GM13976 (cell line): Measurements from ENCODE around the gene FLNB.
A peak's percentile ranks its signal among the peaks of the same experiment; 100 is the strongest.

Source experiments
- DNase-seq: peaks from one replicate; pipeline ENCODE4 v3.0.0; 2012; ENCODE audit warnings: low spot score
- in situ Hi-C: fragments of 300-500 bp; cut with MboI; formaldehyde crosslinking; loops from one replicate; pipeline ENCODE4 v1.12.0; 2022; ENCODE audit warnings: low sequenced_read_pairs, mixed read lengths, inconsistent platforms; ENCODE audit not compliant: unreplicated experiment
- TF ChIP-seq, protein P1 (sequence below): IDR thresholded peaks from 2 replicates; pipeline ENCODE4 v1.5.1; 2012; ENCODE audit warnings: borderline replicate concordance, mild to moderate bottlenecking; ENCODE audit not compliant: insufficient read depth; ENCODE audit errors: extremely low read depth, missing control alignments, control extremely low read depth

FLNB gene

DNA sequence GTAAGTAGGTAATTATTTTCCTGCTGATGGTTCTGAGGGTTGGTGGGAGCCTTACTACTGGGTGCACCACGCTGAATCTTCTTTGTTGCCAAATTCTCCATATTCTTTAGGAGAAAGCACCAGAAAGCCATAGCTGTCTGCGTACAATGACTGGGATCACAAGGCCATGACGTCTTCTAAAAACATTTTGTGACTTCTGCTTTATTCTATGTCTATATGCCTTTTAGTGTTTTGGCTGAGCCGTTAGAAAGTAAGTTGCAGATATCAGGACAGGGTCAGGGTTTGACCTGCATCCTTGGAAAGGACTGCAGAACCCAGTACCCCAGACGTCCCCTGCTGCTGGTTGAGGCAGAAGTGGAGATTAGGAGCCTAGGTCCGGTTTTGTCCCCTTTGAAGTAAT lies 107.0 kb downstream of the FLNB start:
- in situ Hi-C loops = no loop called here
- TF ChIP-seq, protein P1, sequence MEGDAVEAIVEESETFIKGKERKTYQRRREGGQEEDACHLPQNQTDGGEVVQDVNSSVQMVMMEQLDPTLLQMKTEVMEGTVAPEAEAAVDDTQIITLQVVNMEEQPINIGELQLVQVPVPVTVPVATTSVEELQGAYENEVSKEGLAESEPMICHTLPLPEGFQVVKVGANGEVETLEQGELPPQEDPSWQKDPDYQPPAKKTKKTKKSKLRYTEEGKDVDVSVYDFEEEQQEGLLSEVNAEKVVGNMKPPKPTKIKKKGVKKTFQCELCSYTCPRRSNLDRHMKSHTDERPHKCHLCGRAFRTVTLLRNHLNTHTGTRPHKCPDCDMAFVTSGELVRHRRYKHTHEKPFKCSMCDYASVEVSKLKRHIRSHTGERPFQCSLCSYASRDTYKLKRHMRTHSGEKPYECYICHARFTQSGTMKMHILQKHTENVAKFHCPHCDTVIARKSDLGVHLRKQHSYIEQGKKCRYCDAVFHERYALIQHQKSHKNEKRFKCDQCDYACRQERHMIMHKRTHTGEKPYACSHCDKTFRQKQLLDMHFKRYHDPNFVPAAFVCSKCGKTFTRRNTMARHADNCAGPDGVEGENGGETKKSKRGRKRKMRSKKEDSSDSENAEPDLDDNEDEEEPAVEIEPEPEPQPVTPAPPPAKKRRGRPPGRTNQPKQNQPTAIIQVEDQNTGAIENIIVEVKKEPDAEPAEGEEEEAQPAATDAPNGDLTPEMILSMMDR = no peak
- no peak for DNase-seq

DNA sequence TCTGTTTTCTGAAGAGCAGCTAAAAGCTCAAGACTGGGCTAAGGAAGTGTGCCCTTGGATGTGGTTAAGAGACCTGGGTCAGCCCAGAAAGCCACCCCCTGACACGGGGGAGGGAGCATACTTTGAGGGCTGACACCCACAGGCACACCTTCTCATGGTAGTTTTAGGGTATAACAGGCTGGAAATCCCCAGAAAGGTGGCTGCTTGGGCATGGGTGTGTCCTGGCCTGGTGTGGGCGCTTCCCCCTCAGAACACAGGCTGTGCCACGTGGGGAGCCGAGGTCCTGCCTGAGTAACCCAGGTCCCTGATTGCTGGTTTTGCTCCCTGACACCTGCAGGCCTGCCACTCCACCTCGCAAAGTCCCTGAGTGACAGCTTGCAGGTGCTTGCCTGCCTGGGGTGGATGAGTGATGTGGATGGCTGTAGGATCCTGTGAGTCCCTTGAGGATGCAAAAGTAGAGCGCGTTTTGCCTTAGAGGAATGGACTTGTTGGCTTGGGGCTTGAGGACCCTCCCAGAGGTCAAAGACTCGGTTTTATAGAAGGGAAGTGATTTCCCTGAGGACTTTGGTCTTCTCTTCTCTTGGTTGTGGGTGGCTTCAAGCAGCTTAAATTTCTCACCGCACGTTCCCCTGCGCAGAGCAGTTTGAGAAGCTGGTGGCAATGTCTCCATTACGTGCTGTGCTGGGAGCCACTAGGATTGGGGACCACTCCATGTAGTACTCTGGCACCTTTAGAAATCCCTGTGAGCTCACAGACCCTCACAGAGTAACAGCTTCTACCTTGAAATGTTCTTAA lies 108.1 kb downstream of the FLNB start:
- peak; percentile 66 for DNase-seq
- in situ Hi-C loops = no loop called here
- TF ChIP-seq, protein P1 = no peak

DNA sequence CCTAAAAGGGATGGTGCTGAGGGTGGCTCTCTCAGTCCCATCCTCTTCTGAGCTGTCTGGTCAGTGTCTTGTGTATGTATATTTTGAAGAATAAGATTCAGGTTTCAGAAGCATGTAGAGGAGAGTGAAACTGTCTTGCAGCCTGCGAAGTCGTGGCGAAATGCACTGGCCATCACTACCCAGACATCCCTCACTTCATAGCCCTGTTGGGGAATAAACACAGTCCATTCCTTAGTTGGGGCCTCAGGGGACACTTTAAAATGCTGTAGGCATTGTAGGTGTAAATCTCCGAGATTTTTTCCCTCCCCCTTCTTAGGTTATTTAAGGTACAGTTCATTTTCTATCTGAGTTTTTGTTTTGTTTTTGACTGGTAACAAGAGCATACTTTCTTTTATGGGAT lies 108.8 kb downstream of the FLNB start:
- TF ChIP-seq, protein P1 = no peak
- peak; percentile 38 for DNase-seq
- in situ Hi-C loops = no loop called here

DNA sequence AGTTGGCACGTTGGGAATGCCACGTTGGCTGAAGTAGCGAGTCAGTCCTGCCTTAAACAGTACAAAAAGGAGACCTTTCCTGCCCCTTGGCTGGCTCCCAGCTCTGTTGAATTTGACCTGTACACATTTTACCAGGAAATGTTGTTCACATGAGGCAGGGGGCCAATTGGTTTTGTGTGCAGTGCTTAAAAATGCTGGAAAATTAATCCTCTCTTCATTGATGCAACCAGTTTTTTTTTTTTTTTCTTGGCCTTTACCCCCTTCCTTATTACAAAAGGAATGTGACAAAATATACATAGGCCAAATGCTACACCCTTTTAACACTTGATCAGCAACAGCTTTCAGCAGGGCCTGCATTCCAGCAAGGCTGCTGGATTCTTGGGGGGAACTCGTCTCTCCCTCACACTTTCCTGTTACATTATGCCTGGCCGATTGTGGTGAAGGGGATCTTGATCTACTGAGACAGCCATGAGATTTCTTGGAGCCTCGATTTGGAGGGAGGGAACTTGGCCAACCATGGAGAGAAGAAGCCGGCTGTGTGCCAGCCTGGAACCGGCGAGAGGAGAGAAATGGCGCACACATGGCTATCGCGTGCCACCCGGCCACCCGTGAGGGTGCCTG lies 109.4 kb downstream of the FLNB start:
- DNase-seq = no peak
- TF ChIP-seq, protein P1 = no peak
- in situ Hi-C loops = no loop called here

DNA sequence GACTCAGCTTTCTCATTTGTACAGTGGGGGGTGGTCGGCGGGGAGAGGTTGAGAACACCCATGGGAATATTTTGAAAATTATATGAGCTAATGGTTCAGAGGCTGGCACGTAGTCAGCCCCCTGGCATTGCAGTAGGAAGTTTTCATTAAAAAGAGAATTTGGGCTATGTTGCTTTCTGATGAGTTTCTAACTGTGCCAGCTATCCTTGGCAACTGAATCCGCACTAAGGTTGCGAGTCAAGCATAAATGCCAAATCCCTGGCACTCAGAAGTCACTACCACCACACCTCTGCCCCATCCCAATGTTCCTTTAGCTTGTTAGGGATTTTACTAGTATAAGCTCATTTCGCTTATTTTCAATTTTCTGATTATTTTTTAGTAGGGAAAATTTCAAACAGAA lies 111.0 kb downstream of the FLNB start:
- TF ChIP-seq, protein P1 = no peak
- DNase-seq = no peak
- in situ Hi-C loops = no loop called here

DNA sequence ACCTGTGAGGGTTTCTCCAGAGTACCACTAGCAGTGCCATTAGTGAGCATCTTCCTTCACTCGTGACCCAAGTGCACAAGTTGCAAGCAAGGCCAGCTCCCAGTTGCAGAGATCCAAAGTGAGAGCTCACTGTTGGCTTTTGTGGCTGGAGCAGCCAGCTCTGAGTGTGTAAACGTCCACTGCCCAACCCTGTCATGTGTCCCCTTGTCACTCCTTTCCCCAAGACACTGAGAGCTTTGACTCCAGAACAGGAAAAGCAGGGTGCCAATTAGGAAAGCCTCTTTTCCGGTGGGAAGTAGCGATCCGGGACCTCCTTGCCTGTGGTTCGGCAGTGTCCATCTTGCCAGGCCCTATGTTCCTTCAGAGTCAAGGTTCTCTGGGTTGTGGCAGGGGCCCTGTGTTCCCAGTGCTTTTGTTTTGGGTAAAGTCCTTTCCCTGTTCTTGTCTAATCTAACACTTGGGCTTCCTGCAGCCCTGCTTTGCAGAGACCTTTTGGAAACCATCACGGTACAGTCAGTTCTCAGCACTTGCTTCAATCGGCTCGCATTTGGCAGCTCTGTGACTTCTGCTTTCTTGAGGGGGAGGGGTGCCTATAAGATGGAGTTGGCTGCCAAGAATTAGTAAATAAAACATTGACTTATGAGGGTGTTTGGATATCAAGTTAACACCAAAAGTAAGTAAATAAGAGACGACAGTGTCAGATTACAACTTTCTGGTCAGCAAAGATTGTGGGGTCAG lies 112.0 kb downstream of the FLNB start:
- in situ Hi-C loops = no loop called here
- DNase-seq = no peak
- TF ChIP-seq, protein P1 = no peak
